Osteocyte (in vitro differentiated cells): Measurements from ENCODE around the gene ZNF839. TPM values are rescaled to one million over a fixed set of nuclear protein-coding genes. Genes with fewer than 3 reads are reported as not detected.
"Not testable (repeated sequence)": the region's sequence is repeated elsewhere in the genome, so short reads cannot be mapped to it uniquely, and the experiment has no call there.

Source experiments
- DNase-seq: peaks from one replicate; pipeline ENCODE4 v3.0.0; 2021; ENCODE audit warnings: mixed read lengths; ENCODE audit not compliant: unreplicated experiment; ENCODE audit errors: extremely low spot score
- H3K27ac Mint-ChIP-seq: one replicate; pipeline ENCODE4 v1.8.0; 2021; ENCODE audit warnings: mild to moderate bottlenecking, mixed read lengths; ENCODE audit not compliant: unreplicated experiment
- H3K27me3 Mint-ChIP-seq: one replicate; pipeline ENCODE4 v1.8.0; 2021; ENCODE audit warnings: mixed read lengths; ENCODE audit not compliant: unreplicated experiment
- H3K36me3 Mint-ChIP-seq: one replicate; pipeline ENCODE4 v1.8.0; 2021; ENCODE audit warnings: mixed read lengths; ENCODE audit not compliant: unreplicated experiment
- H3K4me1 Mint-ChIP-seq: one replicate; pipeline ENCODE4 v1.8.0; 2021; ENCODE audit warnings: mixed read lengths; ENCODE audit not compliant: unreplicated experiment
- H3K4me3 Mint-ChIP-seq: one replicate; pipeline ENCODE4 v1.8.0; 2021; ENCODE audit warnings: mild to moderate bottlenecking, moderate library complexity, mixed read lengths; ENCODE audit not compliant: unreplicated experiment
- H3K9me3 Mint-ChIP-seq: one replicate; pipeline ENCODE4 v1.8.0; 2021; ENCODE audit warnings: mixed read lengths; ENCODE audit not compliant: unreplicated experiment
- CTCF ChIP-seq: fragments of 200-600 bp; sonication (generic); IDR thresholded peaks from 2 replicates; pipeline ENCODE4 v1.5.0; 2021; ENCODE audit warnings: antibody characterized with exemption, mild to moderate bottlenecking, moderate library complexity
- total RNA-seq: library from RNA; stranded (reverse); gene quantifications from 2 replicates; pipeline ENCODE4 v1.2.1, GENCODE V29; 2021

The ZNF839 gene
- total RNA-seq, 1 donor from 2014 or later = 10.1 TPM

GRCh38 chr14:102351023-102351422 lies 31.5 kb downstream of the ZNF839 start:
- Mint-ChIP-seq H3K27ac (peak overlapping the region; percentile 38), H3K27me3 (no peaks in the 10 kb centered on the region), H3K9me3 (no peaks in the 10 kb centered on the region), H3K4me1 (peaks cover 3% of the 10 kb centered on the region), H3K4me3 (no peak overlapping the region), H3K36me3 (peaks cover 32% of the 10 kb centered on the region)
- no peak for DNase-seq
- no peak for TF ChIP-seq CTCF

GRCh38 chr14:102351593-102351992 lies 32.0 kb downstream of the ZNF839 start:
- not testable (repeated sequence) for H3K9me3 Mint-ChIP-seq, H3K4me1 Mint-ChIP-seq, H3K27me3 Mint-ChIP-seq, H3K4me3 Mint-ChIP-seq, DNase-seq, H3K27ac Mint-ChIP-seq
- peaks cover 36% of the 10 kb centered on the region for H3K36me3 Mint-ChIP-seq

GRCh38 chr14:102352213-102352612 lies 32.7 kb downstream of the ZNF839 start:
- Mint-ChIP-seq H3K9me3 (no peaks in the 10 kb centered on the region), H3K27ac (no peak overlapping the region), H3K4me1 (peaks cover 3% of the 10 kb centered on the region), H3K36me3 (peaks cover 39% of the 10 kb centered on the region), H3K4me3 (no peak overlapping the region), H3K27me3 (no peaks in the 10 kb centered on the region)
- no peak for TF ChIP-seq CTCF
- no peak for DNase-seq

GRCh38 chr14:102353126-102353619 lies 33.6 kb downstream of the ZNF839 start:
- no peak for DNase-seq
- no peaks in the 10 kb centered on the region for H3K9me3 Mint-ChIP-seq
- H3K4me1 Mint-ChIP-seq = peaks cover 3% of the 10 kb centered on the region
- no peak overlapping the region for H3K4me3 Mint-ChIP-seq
- H3K36me3 Mint-ChIP-seq = peaks cover 39% of the 10 kb centered on the region
- H3K27ac Mint-ChIP-seq = no peak overlapping the region
- no peak for TF ChIP-seq CTCF
- H3K27me3 Mint-ChIP-seq = no peaks in the 10 kb centered on the region

GRCh38 chr14:102356280-102356679 lies 36.7 kb downstream of the ZNF839 start:
- H3K9me3 Mint-ChIP-seq = no peaks in the 10 kb centered on the region

More at GRCh38 chr14:102356280-102356679, 36.7 kb downstream of the ZNF839 start:
- no peak for DNase-seq
- no peaks in the 10 kb centered on the region for H3K27me3 Mint-ChIP-seq
- H3K36me3 Mint-ChIP-seq = peaks cover 27% of the 10 kb centered on the region
- H3K4me3 Mint-ChIP-seq = no peak overlapping the region
- H3K27ac Mint-ChIP-seq = no peak overlapping the region
- no peak for TF ChIP-seq CTCF
- H3K4me1 Mint-ChIP-seq = peaks cover 9% of the 10 kb centered on the region
